DOHH2 (cell line): Measurements from ENCODE around the gene ZDHHC12.

Source experiments
- H3F3A ChIP-seq: fragments of 200-600 bp; sonication (generic), shearing (Covaris generic); 2 replicates; pipeline ENCODE4 v1.6.0; 2016; ENCODE audit warnings: antibody characterized with exemption, mild to moderate bottlenecking; ENCODE audit not compliant: control insufficient read depth, insufficient read depth
- H3K27ac ChIP-seq: fragments of 200-600 bp; sonication (generic); 2 replicates; pipeline ENCODE4 v1.5.1; 2014; ENCODE audit warnings: low read depth, mild to moderate bottlenecking, low read length, moderate library complexity
- H3K27me3 ChIP-seq: fragments of 200-600 bp; sonication (generic); 2 replicates; pipeline ENCODE4 v1.6.1; 2014; ENCODE audit warnings: mild to moderate bottlenecking, low read length, mixed read lengths; ENCODE audit not compliant: control insufficient read depth
- H3K36me3 ChIP-seq: fragments of 200-600 bp; sonication (generic); 2 replicates; pipeline ENCODE4 v1.6.1; 2014; ENCODE audit warnings: mild to moderate bottlenecking, low read length, moderate library complexity, mixed read lengths; ENCODE audit not compliant: control insufficient read depth
- H3K4me1 ChIP-seq: fragments of 200-600 bp; sonication (generic); 2 replicates; pipeline ENCODE4 v1.6.1; 2014; ENCODE audit warnings: mild to moderate bottlenecking, low read length, mixed read lengths; ENCODE audit not compliant: control insufficient read depth
- H3K4me2 ChIP-seq: fragments of 200-600 bp; sonication (generic); 2 replicates; pipeline ENCODE4 v1.6.0; 2014; ENCODE audit warnings: mild to moderate bottlenecking, low read length, moderate library complexity
- H3K4me3 ChIP-seq: fragments of 200-600 bp; sonication (generic); 2 replicates; pipeline ENCODE4 v1.5.1; 2014; ENCODE audit warnings: mild to moderate bottlenecking, low read length, mixed read lengths
- H3K79me2 ChIP-seq: fragments of 200-600 bp; sonication (generic); 2 replicates; pipeline ENCODE4 v1.6.1; 2014; ENCODE audit warnings: mild to moderate bottlenecking, low read length, mixed read lengths; ENCODE audit not compliant: control insufficient read depth
- H3K9me2 ChIP-seq: fragments of 200-600 bp; sonication (generic); replicated peaks from 2 replicates; pipeline ENCODE4 v1.6.1; 2014; ENCODE audit warnings: mild to moderate bottlenecking, low read length, mixed read lengths; ENCODE audit not compliant: control insufficient read depth
- H3K9me3 ChIP-seq: fragments of 200-600 bp; sonication (generic); 2 replicates; pipeline ENCODE4 v1.6.1; 2014; ENCODE audit warnings: antibody characterized with exemption, low read length, mixed read lengths; ENCODE audit not compliant: control insufficient read depth, insufficient read depth
- H4K20me1 ChIP-seq: fragments of 200-600 bp; sonication (generic); 2 replicates; pipeline ENCODE4 v1.6.0; 2014; ENCODE audit warnings: low read depth, mild to moderate bottlenecking, antibody characterized with exemption, low read length, moderate library complexity; ENCODE audit not compliant: control insufficient read depth, insufficient read depth
- EZH2phosphoT487 ChIP-seq: fragments of 200-600 bp; sonication (generic); IDR thresholded peaks from 2 replicates; pipeline ENCODE4 v1.6.1; 2017; ENCODE audit warnings: borderline replicate concordance, mild to moderate bottlenecking, antibody characterized with exemption, low read length, moderate library complexity, mixed read lengths
- TF ChIP-seq, protein P1 (sequence below): fragments of 200-600 bp; sonication (generic); IDR thresholded peaks from one replicate; pipeline ENCODE4 v1.5.1; 2014; ENCODE audit warnings: antibody characterized with exemption, mild to moderate bottlenecking, low read depth, low read length; ENCODE audit not compliant: poor library complexity, severe bottlenecking

The ZDHHC12 gene

GRCh38 chr9:128687453-128687852 lies 36.5 kb downstream of the ZDHHC12 start:
- Histone ChIP-seq H3K79me2 (peaks cover 92% of the 10 kb centered on the region), H4K20me1 (peaks cover 29% of the 10 kb centered on the region), H3K4me2 (peak overlapping the region; percentile 87), H3K9me3 (no peaks in the 10 kb centered on the region), H3K4me3 (peak overlapping the region; percentile 93), H3K36me3 (peaks cover 72% of the 10 kb centered on the region), H3K4me1 (peaks cover 57% of the 10 kb centered on the region), H3F3A (peaks cover 43% of the 10 kb centered on the region), H3K27me3 (no peaks in the 10 kb centered on the region), H3K9me2 (no peaks in the 10 kb centered on the region), H3K27ac (peak overlapping the region; percentile 75; the same call in 1 of the 2 replicates)
- TF ChIP-seq EZH2phosphoT487: no peak

DNA sequence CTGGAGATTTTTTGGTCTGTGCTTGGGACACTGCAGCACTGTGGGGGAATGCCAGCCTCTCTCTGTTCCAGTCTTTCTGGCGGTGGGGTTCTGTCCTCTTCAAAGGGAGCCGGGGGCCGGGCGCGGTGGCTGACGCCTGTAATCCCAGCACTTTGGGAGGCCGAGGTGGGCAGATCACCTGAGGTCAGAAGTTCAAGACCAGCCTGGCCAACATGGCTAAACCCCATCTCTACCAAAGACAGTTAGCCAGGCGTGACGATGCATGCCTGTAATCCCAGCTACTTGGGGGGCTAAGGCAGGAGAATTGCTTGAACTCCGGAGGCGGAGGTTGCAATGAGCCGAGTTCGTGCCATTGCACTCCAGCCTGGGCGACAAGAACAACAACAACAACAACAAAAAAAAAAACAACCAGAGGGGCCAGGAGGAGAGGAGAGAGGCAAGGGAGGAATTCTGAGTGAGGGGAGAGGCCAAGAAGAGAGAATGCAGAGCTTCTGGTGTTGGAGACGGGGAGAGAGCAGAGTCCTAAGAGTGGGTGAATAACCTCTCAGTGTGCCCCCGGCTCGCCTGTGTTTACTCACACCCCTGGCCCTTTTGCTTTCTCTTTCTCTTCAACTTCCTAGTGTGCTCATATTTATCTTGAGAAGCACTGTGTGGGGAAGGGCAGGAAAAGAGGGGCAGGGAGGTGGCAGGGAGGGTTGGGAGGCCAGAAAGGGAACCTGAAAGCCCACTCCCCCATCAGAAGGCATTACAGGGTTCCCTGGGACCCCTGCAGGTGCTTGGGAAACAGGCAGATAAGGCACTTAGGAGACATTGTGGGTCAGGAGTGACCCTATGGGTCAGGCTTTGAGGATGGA lies 38.1 kb downstream of the ZDHHC12 start:
- Histone ChIP-seq H3K4me3 (peak overlapping the region; percentile 93), H3F3A (peaks cover 29% of the 10 kb centered on the region), H3K79me2 (peaks cover 92% of the 10 kb centered on the region), H3K27me3 (no peaks in the 10 kb centered on the region), H3K9me2 (no peaks in the 10 kb centered on the region), H4K20me1 (peaks cover 16% of the 10 kb centered on the region), H3K4me2 (peak overlapping the region; percentile 87), H3K27ac (peak overlapping the region; percentile 98), H3K9me3 (no peaks in the 10 kb centered on the region), H3K4me1 (peaks cover 61% of the 10 kb centered on the region), H3K36me3 (peaks cover 63% of the 10 kb centered on the region)
- no peak for TF ChIP-seq EZH2phosphoT487
- TF ChIP-seq, protein P1, sequence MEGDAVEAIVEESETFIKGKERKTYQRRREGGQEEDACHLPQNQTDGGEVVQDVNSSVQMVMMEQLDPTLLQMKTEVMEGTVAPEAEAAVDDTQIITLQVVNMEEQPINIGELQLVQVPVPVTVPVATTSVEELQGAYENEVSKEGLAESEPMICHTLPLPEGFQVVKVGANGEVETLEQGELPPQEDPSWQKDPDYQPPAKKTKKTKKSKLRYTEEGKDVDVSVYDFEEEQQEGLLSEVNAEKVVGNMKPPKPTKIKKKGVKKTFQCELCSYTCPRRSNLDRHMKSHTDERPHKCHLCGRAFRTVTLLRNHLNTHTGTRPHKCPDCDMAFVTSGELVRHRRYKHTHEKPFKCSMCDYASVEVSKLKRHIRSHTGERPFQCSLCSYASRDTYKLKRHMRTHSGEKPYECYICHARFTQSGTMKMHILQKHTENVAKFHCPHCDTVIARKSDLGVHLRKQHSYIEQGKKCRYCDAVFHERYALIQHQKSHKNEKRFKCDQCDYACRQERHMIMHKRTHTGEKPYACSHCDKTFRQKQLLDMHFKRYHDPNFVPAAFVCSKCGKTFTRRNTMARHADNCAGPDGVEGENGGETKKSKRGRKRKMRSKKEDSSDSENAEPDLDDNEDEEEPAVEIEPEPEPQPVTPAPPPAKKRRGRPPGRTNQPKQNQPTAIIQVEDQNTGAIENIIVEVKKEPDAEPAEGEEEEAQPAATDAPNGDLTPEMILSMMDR: no peak

- Histone ChIP-seq H3K9me3 (no peaks in the 10 kb centered on the region), H3K36me3 (peaks cover 53% of the 10 kb centered on the region), H3K27me3 (no peaks in the 10 kb centered on the region), H3K9me2 (no peaks in the 10 kb centered on the region), H3F3A (peaks cover 22% of the 10 kb centered on the region), H3K27ac (peak overlapping the region; percentile 98), H3K79me2 (peaks cover 86% of the 10 kb centered on the region), H3K4me3 (peak overlapping the region; percentile 93), H3K4me1 (peaks cover 56% of the 10 kb centered on the region), H4K20me1 (peaks cover 8% of the 10 kb centered on the region; the same call in 1 of the 2 replicates), H3K4me2 (peak overlapping the region; percentile 87)
- TF ChIP-seq EZH2phosphoT487: no peak
- TF ChIP-seq, protein P1: no peak
Measured at GRCh38 chr9:128684325-128685199, 39.4 kb downstream of the ZDHHC12 start.
